ENCODE measurements around the gene DKK1. TPM values are rescaled to one million over a fixed set of nuclear protein-coding genes. Genes with fewer than 3 reads are reported as not detected.

DKK1 gene
- total and polyA plus RNA-seq, 4 donors, result 0.08 to 1.1 (median 0.20) TPM; not detected in 1

DNA sequence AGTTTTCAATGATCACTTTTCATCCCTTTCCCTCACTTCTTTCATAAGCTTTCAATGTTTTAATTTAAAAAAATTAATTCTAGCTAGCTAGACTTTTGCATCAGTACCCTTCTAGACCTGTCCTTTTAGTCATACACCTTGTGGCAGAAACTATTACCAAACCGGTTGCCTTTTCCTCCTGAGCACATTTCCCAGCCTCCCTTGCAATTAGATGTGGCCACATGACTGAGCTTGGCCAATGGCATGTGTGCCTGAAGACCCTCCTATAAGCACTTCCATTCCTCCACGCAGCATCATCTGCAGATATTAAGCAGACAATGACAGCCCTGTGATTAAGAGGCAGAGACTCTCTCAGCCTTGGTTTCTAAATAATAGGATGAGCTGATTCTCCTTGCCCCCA is 12.3 kb downstream of the DKK1 start (continued):
- TF ChIP-seq, protein P1, sequence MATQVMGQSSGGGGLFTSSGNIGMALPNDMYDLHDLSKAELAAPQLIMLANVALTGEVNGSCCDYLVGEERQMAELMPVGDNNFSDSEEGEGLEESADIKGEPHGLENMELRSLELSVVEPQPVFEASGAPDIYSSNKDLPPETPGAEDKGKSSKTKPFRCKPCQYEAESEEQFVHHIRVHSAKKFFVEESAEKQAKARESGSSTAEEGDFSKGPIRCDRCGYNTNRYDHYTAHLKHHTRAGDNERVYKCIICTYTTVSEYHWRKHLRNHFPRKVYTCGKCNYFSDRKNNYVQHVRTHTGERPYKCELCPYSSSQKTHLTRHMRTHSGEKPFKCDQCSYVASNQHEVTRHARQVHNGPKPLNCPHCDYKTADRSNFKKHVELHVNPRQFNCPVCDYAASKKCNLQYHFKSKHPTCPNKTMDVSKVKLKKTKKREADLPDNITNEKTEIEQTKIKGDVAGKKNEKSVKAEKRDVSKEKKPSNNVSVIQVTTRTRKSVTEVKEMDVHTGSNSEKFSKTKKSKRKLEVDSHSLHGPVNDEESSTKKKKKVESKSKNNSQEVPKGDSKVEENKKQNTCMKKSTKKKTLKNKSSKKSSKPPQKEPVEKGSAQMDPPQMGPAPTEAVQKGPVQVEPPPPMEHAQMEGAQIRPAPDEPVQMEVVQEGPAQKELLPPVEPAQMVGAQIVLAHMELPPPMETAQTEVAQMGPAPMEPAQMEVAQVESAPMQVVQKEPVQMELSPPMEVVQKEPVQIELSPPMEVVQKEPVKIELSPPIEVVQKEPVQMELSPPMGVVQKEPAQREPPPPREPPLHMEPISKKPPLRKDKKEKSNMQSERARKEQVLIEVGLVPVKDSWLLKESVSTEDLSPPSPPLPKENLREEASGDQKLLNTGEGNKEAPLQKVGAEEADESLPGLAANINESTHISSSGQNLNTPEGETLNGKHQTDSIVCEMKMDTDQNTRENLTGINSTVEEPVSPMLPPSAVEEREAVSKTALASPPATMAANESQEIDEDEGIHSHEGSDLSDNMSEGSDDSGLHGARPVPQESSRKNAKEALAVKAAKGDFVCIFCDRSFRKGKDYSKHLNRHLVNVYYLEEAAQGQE (IDR thresholded peaks at IDR 0.05), result no peak
- TF ChIP-seq CTCF (IDR thresholded peaks at IDR 0.05; ENCODE audit: low read depth, low read length, missing input control), result no peak

DNA sequence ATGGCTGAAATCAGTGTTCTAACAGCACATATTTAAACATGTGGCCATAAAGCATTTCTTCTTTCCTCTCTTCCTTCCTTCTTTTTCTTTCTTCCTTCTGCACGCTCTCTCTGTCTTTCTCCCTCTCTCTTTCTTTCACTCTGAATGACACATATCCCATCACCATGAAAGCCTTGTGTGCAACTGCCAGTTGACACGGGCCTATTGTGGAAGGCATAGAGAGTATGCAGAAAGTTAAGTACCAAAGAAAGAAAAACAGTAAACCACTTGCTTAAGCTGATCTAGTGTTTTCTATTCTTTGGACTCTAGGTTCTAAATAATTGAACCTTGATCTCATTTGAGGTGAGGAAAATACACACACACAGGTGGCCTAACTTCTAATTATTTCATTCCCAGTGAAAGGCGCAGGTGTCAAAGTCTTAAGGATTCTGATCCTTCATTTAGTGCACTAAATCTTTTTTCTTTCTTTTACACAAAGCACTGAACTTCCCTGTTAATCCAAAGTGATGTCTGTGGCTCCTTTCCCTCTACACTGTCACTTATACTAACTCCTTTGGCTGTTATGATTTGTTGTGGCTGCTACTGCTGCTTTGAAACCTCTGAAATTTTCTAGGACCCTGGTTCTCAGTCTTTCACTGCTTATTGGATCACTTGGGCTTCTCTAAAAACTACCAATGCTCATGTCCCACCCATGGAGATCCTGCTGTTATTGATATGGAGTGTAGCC is 17.7 kb downstream of the DKK1 start:
- H3K9me3 ChIP-seq (ENCODE audit: control insufficient read depth in 4 of 4, low read length in 3 of 4), result no peaks in the 10 kb centered on the region
- no peak overlapping the region for H3K4me3 ChIP-seq (ENCODE audit: low read depth in 1 of 3, low read length in 3 of 3)
- no peak overlapping the region for H3K27ac ChIP-seq (ENCODE audit: low read depth in 1 of 2, low read length in 2 of 2)
- H3K9ac ChIP-seq (ENCODE audit: low read depth in 1 of 2, low read length in 2 of 2), result no peak overlapping the region
- H3K4me1 ChIP-seq (ENCODE audit: control insufficient read depth in 4 of 4, insufficient read depth in 4 of 4, low read length in 3 of 4), result no peaks in the 10 kb centered on the region
- TF ChIP-seq CTCF (IDR thresholded peaks at IDR 0.05; ENCODE audit: low read depth, low read length, missing input control) (no peak), JUND (IDR thresholded peaks at IDR 0.05) (no peak), ATF3 (IDR thresholded peaks at IDR 0.05) (no peak), ZBTB33 (IDR thresholded peaks at IDR 0.05) (no peak), YY1 (IDR thresholded peaks at IDR 0.05) (no peak), SP1 (IDR thresholded peaks at IDR 0.05) (no peak), MAX (IDR thresholded peaks at IDR 0.05) (no peak)
- WGBS, result 82% methylated on average over 3 of the region's 3 CpGs
- no peak for DNase-seq (ENCODE audit: low spot score)
- H3K36me3 ChIP-seq (ENCODE audit: control insufficient read depth in 4 of 4, insufficient read depth in 3 of 4, low read depth in 1 of 4, low read length in 3 of 4), result no peaks in the 10 kb centered on the region
- H3K27me3 ChIP-seq (ENCODE audit: control insufficient read depth in 4 of 4, insufficient read depth in 4 of 4, low read length in 3 of 4), result no peaks in the 10 kb centered on the region
